C4-2B (cell line): ENCODE measurements around the gene ZNF837.
"Not testable (repeated sequence)": the region's sequence is repeated elsewhere in the genome, so short reads cannot be mapped to it uniquely, and the experiment has no call there.

Experiments
- H3K27ac ChIP-seq: fragments of 450-650 bp; 2 replicates; pipeline ENCODE4 v1.5.1; 2017
- CTCF ChIP-seq: fragments of 450-650 bp; conservative IDR thresholded peaks from 2 replicates; pipeline ENCODE4 v1.5.1; 2017; ENCODE audit warnings: mild to moderate bottlenecking
- ZFX ChIP-seq: fragments of 450-650 bp; IDR thresholded peaks from 2 replicates; pipeline ENCODE4 v1.6.1; 2017

The ZNF837 gene

GRCh38 chr19:58385313-58385890 is 4.6 kb upstream of the ZNF837 start:
- peak overlapping the region; percentile 99 for H3K27ac ChIP-seq
- no peak for TF ChIP-seq ZFX
- no peak for TF ChIP-seq CTCF

- no peak overlapping the region for H3K27ac ChIP-seq
- no peak for TF ChIP-seq ZFX
- TF ChIP-seq CTCF = no peak
Measured at GRCh38 chr19:58382997-58383603, 2.3 kb upstream of the ZNF837 start.

GRCh38 chr19:58381460-58382212 is 806 bp upstream of the ZNF837 start:
- TF ChIP-seq ZFX (no peak), CTCF (no peak)
- peak overlapping the region; percentile 86 for H3K27ac ChIP-seq

- H3K27ac ChIP-seq = peak overlapping the region; percentile 86
- TF ChIP-seq CTCF (no peak), ZFX (no peak)
Measured at GRCh38 chr19:58380037-58380661, 681 bp downstream of the ZNF837 start.

- TF ChIP-seq ZFX (no peak), CTCF (no peak)
- no peak overlapping the region; the same call in 1 of the 2 replicates for H3K27ac ChIP-seq
Measured at GRCh38 chr19:58379246-58379645, 1.6 kb downstream of the ZNF837 start.

- not testable (repeated sequence) for H3K27ac ChIP-seq
Measured at GRCh38 chr19:58376724-58377123, 4.1 kb downstream of the ZNF837 start.

GRCh38 chr19:58374200-58374599 is 6.6 kb downstream of the ZNF837 start:
- H3K27ac ChIP-seq = no peak overlapping the region
- TF ChIP-seq ZFX = no peak
- TF ChIP-seq CTCF = no peak
